Stomach (tissue), 9 donors: ENCODE data around the gene C1R. TPM values are rescaled to one million over a fixed set of nuclear protein-coding genes. Genes with fewer than 3 reads are reported as not detected.

Source experiments
- DNase-seq, 2 donors: peaks; one replicate each; pipeline versions ENCODE4 v3.0.0 to v3.0.0-alpha.2; 2013 to 2019
- H3K27ac ChIP-seq, 5 donors: fragments of 200-600 bp in 4 of 5; sonication (generic) in 4 of 5; one replicate each; pipeline ENCODE4 v1.5.1; 2013 to 2019; ENCODE audit warnings: mild to moderate bottlenecking in 1 of 5, moderate library complexity in 1 of 5
- H3K27me3 ChIP-seq, 3 donors: fragments of 200-600 bp; sonication (generic); one replicate each; pipeline ENCODE4 v1.5.1; 2017 to 2019; ENCODE audit warnings: mixed run types in 1 of 3
- H3K36me3 ChIP-seq, 4 donors: fragments of 200-600 bp; sonication (generic); 1 replicate in 3 of 4; 2 replicates in 1 of 4; pipeline ENCODE4 v1.5.1; 2016 to 2019
- H3K4me1 ChIP-seq, 4 donors: fragments of 200-600 bp; sonication (generic); one replicate each; pipeline ENCODE4 v1.5.1; 2016 to 2019
- H3K4me3 ChIP-seq, 4 donors: fragments of 200-600 bp; sonication (generic) in 3 of 4; one replicate each; pipeline ENCODE4 v1.5.1; 2016 to 2019; ENCODE audit warnings: mild to moderate bottlenecking in 1 of 4
- H3K9me3 ChIP-seq, 4 donors: fragments of 200-600 bp; sonication (generic); one replicate each; pipeline ENCODE4 v1.5.1; 2016 to 2019
- CTCF ChIP-seq, 7 experiments: fragments of 450-650 bp in 4 of 7; fragments of 200-600 bp in 3 of 7; sonication (generic) in 3 of 7; IDR thresholded peaks; one replicate each; pipeline ENCODE4 v1.5.1; 2016 to 2019; ENCODE audit warnings: antibody characterized with exemption in 7 of 7, control low read depth in 2 of 7, mild to moderate bottlenecking in 1 of 7
- EP300 ChIP-seq: sonication (generic); formaldehyde crosslinking; IDR thresholded peaks from one replicate; pipeline ENCODE4 v1.6.1; 2017; ENCODE audit warnings: antibody characterized with exemption
- POLR2A ChIP-seq, 4 donors: fragments of 450-650 bp; IDR thresholded peaks; one replicate each; pipeline ENCODE4 v1.6.1; 2016; ENCODE audit warnings: antibody characterized with exemption in 4 of 4, control low read depth in 2 of 4, mild to moderate bottlenecking in 1 of 4, moderate library complexity in 1 of 4
- POLR2AphosphoS5 ChIP-seq, 3 donors: sonication (generic); formaldehyde crosslinking; IDR thresholded peaks; one replicate each; pipeline ENCODE4 v1.6.1; 2016; ENCODE audit warnings: antibody characterized with exemption in 3 of 3
- WGBS, 5 donors: extraction: QIAGEN DNeasy Blood & Tissue Kit in 3 of 5; methylation state at CpG; one replicate each; pipeline versions ENCODE4 v1.1.5 to v1.1.7; 2013 to 2018; 5-methylcytosine and 5-hydroxymethylcytosine counted together
- intact Hi-C: fragments of 100-400 bp; cut with DNase I; formaldehyde crosslinking; loops from one replicate; pipeline ENCODE4 v1.15.1; 2023; ENCODE audit warnings: low total_unique reads
- polyA plus RNA-seq, 3 donors: library from polyadenylated mRNA; stranded (reverse); fragments of 200-250 nt; gene quantifications; one replicate each; pipeline ENCODE4 v1.2.3, GENCODE V29; 2013
- total RNA-seq, 5 donors: library from RNA; depleted of rRNA; stranded (reverse); fragments of >200 nt; gene quantifications; one replicate each; pipeline versions ENCODE4 v1.1.0 to v1.2.3, GENCODE V29; 2014 to 2016
- donor health status: healthy with polysubstance abuse.
- donor health status: Bipolar disorder and iron deficiency.
- donor health status: healthy.

Gene C1R
- total and polyA plus RNA-seq, 8 donors: 68.9 to 312 (median 133) TPM

GRCh38 chr12:7066596-7066995 lies 25.6 kb downstream of the C1R start:
- TF ChIP-seq POLR2A (IDR thresholded peaks at IDR 0.05) (no peak), EP300 (no peak), POLR2AphosphoS5 (IDR thresholded peaks at IDR 0.05) (no peak), CTCF (IDR thresholded peaks at IDR 0.05) (no peak)
- 72 to 88% (median 83%) methylated on average over 2 of the region's 2 CpGs for WGBS, 5 donors
- no peak overlapping the region for H3K27ac ChIP-seq
- peaks cover 0 to 73% (median 55%) of the 10 kb centered on the region in 4 donors for H3K36me3 ChIP-seq
- H3K4me1 ChIP-seq: peaks cover 0 to 51% (median 15%) of the 10 kb centered on the region in 4 donors
- DNase-seq: no peak
- H3K4me3 ChIP-seq: no peak overlapping the region
- intact Hi-C loops: no loop called here
- no peaks in the 10 kb centered on the region for H3K9me3 ChIP-seq
- no peaks in the 10 kb centered on the region for H3K27me3 ChIP-seq

- no peaks in the 10 kb centered on the region for H3K9me3 ChIP-seq
- intact Hi-C loops: no loop called here
- TF ChIP-seq EP300: no peak
- no peak for TF ChIP-seq POLR2AphosphoS5 (IDR thresholded peaks at IDR 0.05)
- TF ChIP-seq POLR2A (IDR thresholded peaks at IDR 0.05): no peak
- no peak for TF ChIP-seq CTCF (IDR thresholded peaks at IDR 0.05)
- WGBS, 5 donors: 90 to 95% (median 91%) methylated on average over 7 of the region's 7 CpGs
- H3K27me3 ChIP-seq: no peaks in the 10 kb centered on the region
- no peak overlapping the region for H3K4me3 ChIP-seq
- peaks cover 0 to 58% (median 20%) of the 10 kb centered on the region in 4 donors for H3K4me1 ChIP-seq
- H3K36me3 ChIP-seq: peaks cover 0 to 68% (median 51%) of the 10 kb centered on the region in 4 donors
- no peak overlapping the region for H3K27ac ChIP-seq
- no peak for DNase-seq
Observed at GRCh38 chr12:7065073-7065623, 27.1 kb downstream of the C1R start.

GRCh38 chr12:7064516-7064915 lies 27.7 kb downstream of the C1R start:
- no peaks in the 10 kb centered on the region for H3K27me3 ChIP-seq
- peaks cover 0 to 64% (median 23%) of the 10 kb centered on the region in 4 donors for H3K4me1 ChIP-seq
- no peak overlapping the region for H3K27ac ChIP-seq
- no peak for DNase-seq
- H3K4me3 ChIP-seq: no peak overlapping the region
- intact Hi-C loops: no loop called here
- H3K36me3 ChIP-seq: peaks cover 0 to 61% (median 45%) of the 10 kb centered on the region in 4 donors
- 67 to 79% (median 76%) methylated on average over 3 of the region's 3 CpGs for WGBS, 5 donors
- H3K9me3 ChIP-seq: no peaks in the 10 kb centered on the region
- TF ChIP-seq EP300 (no peak), CTCF (IDR thresholded peaks at IDR 0.05) (no peak), POLR2A (IDR thresholded peaks at IDR 0.05) (no peak), POLR2AphosphoS5 (IDR thresholded peaks at IDR 0.05) (no peak)

DNA sequence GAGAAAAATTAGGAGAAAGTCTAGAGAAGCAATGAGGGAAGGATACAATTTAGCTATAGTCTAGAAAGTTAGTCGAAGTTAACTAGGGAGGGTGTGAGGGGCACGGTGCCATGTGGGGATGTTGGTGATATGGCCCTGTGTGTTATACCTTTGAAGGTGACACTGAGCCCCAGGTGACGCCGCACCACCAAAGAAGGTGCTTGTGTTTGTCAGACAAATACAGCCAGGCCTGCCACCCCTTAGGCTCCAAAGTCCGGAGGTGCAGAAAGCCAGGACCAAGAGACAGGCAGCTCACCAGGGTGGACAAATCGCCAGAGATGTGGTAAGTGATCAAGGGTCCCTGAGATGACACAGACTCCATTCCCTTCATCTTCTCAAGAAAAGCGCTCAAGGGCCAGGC lies 30.6 kb downstream of the C1R start:
- 59 to 78% (median 67%) methylated on average over 7 of the region's 7 CpGs for WGBS, 5 donors
- Histone ChIP-seq H3K4me3 (peak overlapping the region; percentile 40 to 46 (median 44)), H3K36me3 (peaks cover 0 to 33% (median 18%) of the 10 kb centered on the region in 4 donors), H3K27me3 (no peaks in the 10 kb centered on the region), H3K9me3 (no peaks in the 10 kb centered on the region), H3K4me1 (peaks cover 0 to 64% (median 15%) of the 10 kb centered on the region in 4 donors), H3K27ac (peak overlapping the region in 4 of 5 donors; percentile 78 to 84 (median 83))
- DNase-seq: no peak
- intact Hi-C loops: no loop called here
- TF ChIP-seq POLR2AphosphoS5 (IDR thresholded peaks at IDR 0.05): no peak
- no peak for TF ChIP-seq EP300
- no peak for TF ChIP-seq CTCF (IDR thresholded peaks at IDR 0.05)
- no peak for TF ChIP-seq POLR2A (IDR thresholded peaks at IDR 0.05)
